ENCODE data around the gene PCDH9. TPM values are rescaled to one million over a fixed set of nuclear protein-coding genes. Genes with fewer than 3 reads are reported as not detected.

The PCDH9 gene
- total and polyA plus RNA-seq, 2 of the 4 experiments (the other 2 are of a cell fraction), result 2.2 to 10.2 TPM

DNA sequence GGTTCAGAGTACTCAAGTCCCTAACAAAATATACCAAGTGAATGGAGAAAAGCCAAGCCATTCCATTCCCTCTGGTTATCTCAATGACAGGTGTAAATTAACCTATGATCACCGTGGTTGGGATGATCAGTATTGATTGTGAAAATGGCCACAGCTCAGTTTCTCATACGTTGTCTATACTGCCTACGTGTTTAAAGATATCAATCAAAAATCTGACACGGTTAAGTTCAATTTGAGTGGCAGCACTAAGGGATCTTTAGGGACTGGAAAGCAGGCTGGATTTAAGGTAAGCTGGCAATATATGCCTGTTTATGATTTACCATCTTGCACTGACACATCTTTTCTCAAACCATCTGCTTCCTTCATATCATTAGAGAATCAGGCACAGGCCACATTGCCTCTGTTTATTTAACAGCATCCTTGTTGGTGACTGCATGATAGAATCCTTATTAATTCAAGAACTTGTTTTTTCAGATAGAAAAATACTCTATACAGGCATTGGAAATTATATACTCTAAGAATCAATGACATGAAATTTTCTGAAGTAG lies 907.9 kb downstream of the PCDH9 start:
- Histone ChIP-seq H2AK5ac (ENCODE audit: low read depth, low read length) (no peak overlapping the region), H3K4me2 (ENCODE audit: low read depth, low read length) (no peak overlapping the region), H2BK20ac (ENCODE audit: low read depth, low read length) (no peak overlapping the region), H4K8ac (ENCODE audit: low read depth in 2 of 2, low read length in 2 of 2) (no peak overlapping the region), H4K20me1 (ENCODE audit: insufficient read depth, low read length) (no peaks in the 10 kb centered on the region), H3K23ac (ENCODE audit: low read depth, low read length) (no peak overlapping the region), H3K4me3 (ENCODE audit: insufficient read depth, low read depth, low read length) (no peak overlapping the region), H3K27me3 (ENCODE audit: control insufficient read depth, insufficient read depth, low read length) (no peaks in the 10 kb centered on the region), H3K36me3 (ENCODE audit: control insufficient read depth, insufficient read depth, low read length) (no peaks in the 10 kb centered on the region), H3K4ac (ENCODE audit: low read depth, low read length) (no peak overlapping the region), H3K27ac (ENCODE audit: insufficient read depth, low read length) (no peak overlapping the region), H4K91ac (ENCODE audit: insufficient read depth, low read depth, low read length) (no peak overlapping the region), H3K4me1 (ENCODE audit: control insufficient read depth, insufficient read depth, low read length) (no peaks in the 10 kb centered on the region), H3K9me3 (ENCODE audit: control insufficient read depth, insufficient read depth, low read length) (no peaks in the 10 kb centered on the region), H4K5ac (ENCODE audit: low read depth, low read length) (no peak overlapping the region), H3K14ac (replicated peaks; ENCODE audit: low read depth, low read length) (no peak overlapping the region), H2AK9ac (replicated peaks; ENCODE audit: low read depth, low read length, poor library complexity) (no peak overlapping the region), H3K18ac (ENCODE audit: low read depth, low read length) (no peak overlapping the region), H3K9ac (ENCODE audit: low read depth, low read length) (no peak overlapping the region), H2BK5ac (ENCODE audit: low read depth, low read length, poor library complexity, severe bottlenecking) (no peak overlapping the region), H2BK15ac (ENCODE audit: low read depth, low read length) (no peak overlapping the region), H2BK120ac (ENCODE audit: low read depth, low read length) (no peak overlapping the region), H3K79me1 (ENCODE audit: low read depth in 1 of 2, low read length in 2 of 2) (no peaks in the 10 kb centered on the region), H2AFZ (replicated peaks; ENCODE audit: low read length, poor library complexity) (no peak overlapping the region), H3K9me1 (ENCODE audit: insufficient read depth, low read length) (no peaks in the 10 kb centered on the region), H3K56ac (ENCODE audit: extremely low read depth, insufficient read depth, low read length) (no peak overlapping the region)
- TF ChIP-seq RCOR1 (IDR thresholded peaks at IDR 0.05; ENCODE audit: insufficient replicate concordance, low read length) (no peak), SMC3 (IDR thresholded peaks at IDR 0.05; ENCODE audit: low read depth, low read length) (no peak), MXI1 (IDR thresholded peaks at IDR 0.05; ENCODE audit: borderline replicate concordance, low read depth, low read length) (no peak), BHLHE40 (IDR thresholded peaks at IDR 0.05; ENCODE audit: low read depth, low read length) (no peak), POLR2A (IDR thresholded peaks at IDR 0.05; ENCODE audit: low read depth, low read length) (no peak), RAD21 (IDR thresholded peaks at IDR 0.05; ENCODE audit: low read length) (no peak), CEBPB (IDR thresholded peaks at IDR 0.05; ENCODE audit: low read depth, low read length) (no peak), RFX5 (IDR thresholded peaks at IDR 0.05; ENCODE audit: low read depth, low read length) (no peak)
- TF ChIP-seq, protein P1, sequence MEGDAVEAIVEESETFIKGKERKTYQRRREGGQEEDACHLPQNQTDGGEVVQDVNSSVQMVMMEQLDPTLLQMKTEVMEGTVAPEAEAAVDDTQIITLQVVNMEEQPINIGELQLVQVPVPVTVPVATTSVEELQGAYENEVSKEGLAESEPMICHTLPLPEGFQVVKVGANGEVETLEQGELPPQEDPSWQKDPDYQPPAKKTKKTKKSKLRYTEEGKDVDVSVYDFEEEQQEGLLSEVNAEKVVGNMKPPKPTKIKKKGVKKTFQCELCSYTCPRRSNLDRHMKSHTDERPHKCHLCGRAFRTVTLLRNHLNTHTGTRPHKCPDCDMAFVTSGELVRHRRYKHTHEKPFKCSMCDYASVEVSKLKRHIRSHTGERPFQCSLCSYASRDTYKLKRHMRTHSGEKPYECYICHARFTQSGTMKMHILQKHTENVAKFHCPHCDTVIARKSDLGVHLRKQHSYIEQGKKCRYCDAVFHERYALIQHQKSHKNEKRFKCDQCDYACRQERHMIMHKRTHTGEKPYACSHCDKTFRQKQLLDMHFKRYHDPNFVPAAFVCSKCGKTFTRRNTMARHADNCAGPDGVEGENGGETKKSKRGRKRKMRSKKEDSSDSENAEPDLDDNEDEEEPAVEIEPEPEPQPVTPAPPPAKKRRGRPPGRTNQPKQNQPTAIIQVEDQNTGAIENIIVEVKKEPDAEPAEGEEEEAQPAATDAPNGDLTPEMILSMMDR (conservative IDR thresholded peaks at IDR 0.05; ENCODE audit: low read depth, low read length), result no peak
- TF ChIP-seq, protein P2, sequence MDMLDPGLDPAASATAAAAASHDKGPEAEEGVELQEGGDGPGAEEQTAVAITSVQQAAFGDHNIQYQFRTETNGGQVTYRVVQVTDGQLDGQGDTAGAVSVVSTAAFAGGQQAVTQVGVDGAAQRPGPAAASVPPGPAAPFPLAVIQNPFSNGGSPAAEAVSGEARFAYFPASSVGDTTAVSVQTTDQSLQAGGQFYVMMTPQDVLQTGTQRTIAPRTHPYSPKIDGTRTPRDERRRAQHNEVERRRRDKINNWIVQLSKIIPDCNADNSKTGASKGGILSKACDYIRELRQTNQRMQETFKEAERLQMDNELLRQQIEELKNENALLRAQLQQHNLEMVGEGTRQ (IDR thresholded peaks at IDR 0.05; ENCODE audit: low read depth, low read length), result no peak
- ATAC-seq (ENCODE audit: low read depth), result no peak
- BruUV-seq (replicated peaks), result no TSS peak
- ChIA-PET CTCF (interaction anchor here (0.6 kb wide), 1 partner anchor 741 kb away, joined by 3 read pairs; no protein-coding TSS in a partner anchor), POLR2A (ENCODE audit: unreplicated experiment) (no interaction called here)
- in situ Hi-C loops (cut with MboI; ENCODE audit: low sequenced_read_pairs), result no loop called here
- DNase-seq, result no peak
- intact Hi-C loops (cut with micrococcal nuclease), result no loop called here
- dilution Hi-C loops (cut with HindIII; ENCODE audit: low sequenced_read_pairs, unreplicated experiment), result no loop called here
- WGBS, 2 experiments (ENCODE audit: extremely low coverage in 2 of 2, insufficient read length in 1 of 2), result 100% methylated on average over 1 of the region's 4 CpGs; no CpG with 5 or more reads in 1 of the 2 experiments

Data from IMR-90 (cell line).